DMS 273 (cell line): Measurements from ENCODE around the gene RAB6B.

Experiments
- DNase-seq: peaks from one replicate; lab custom pipeline; 2025; ENCODE audit not compliant: unreplicated experiment; lab: John Stamatoyannopoulos, UW

RAB6B gene

GRCh38 chr3:133775835-133776234 is 119.8 kb downstream of the RAB6B start:
- no peak for DNase-seq

- DNase-seq: no peak
Observed at GRCh38 chr3:133775309-133775708, 120.4 kb downstream of the RAB6B start.
